ENCODE results near the gene TESPA1. TPM values are rescaled to one million over a fixed set of nuclear protein-coding genes. Genes with fewer than 3 reads are reported as not detected.

Gene TESPA1
- total and polyA plus RNA-seq, 2 of the 4 experiments (the other 2 are of a cell fraction), result not detected

GRCh38 chr12:54961190-54961589 lies 23.4 kb downstream of the TESPA1 start:
- Histone ChIP-seq H4K5ac (ENCODE audit: low read depth, low read length) (no peak overlapping the region), H4K91ac (ENCODE audit: insufficient read depth, low read depth, low read length) (no peak overlapping the region), H3K36me3 (ENCODE audit: control insufficient read depth, insufficient read depth, low read length) (no peaks in the 10 kb centered on the region), H2BK20ac (ENCODE audit: low read depth, low read length) (no peak overlapping the region), H3K23ac (ENCODE audit: low read depth, low read length) (no peak overlapping the region), H3K4me2 (ENCODE audit: low read depth, low read length) (no peak overlapping the region), H4K20me1 (ENCODE audit: insufficient read depth, low read length) (no peaks in the 10 kb centered on the region), H3K9ac (ENCODE audit: low read depth, low read length) (no peak overlapping the region), H3K27ac (ENCODE audit: insufficient read depth, low read length) (no peak overlapping the region), H3K4ac (ENCODE audit: low read depth, low read length) (no peak overlapping the region), H2BK120ac (ENCODE audit: low read depth, low read length) (no peak overlapping the region), H2BK15ac (ENCODE audit: low read depth, low read length) (no peak overlapping the region), H3K9me3 (ENCODE audit: control insufficient read depth, insufficient read depth, low read length) (no peaks in the 10 kb centered on the region), H2BK5ac (ENCODE audit: low read depth, low read length, poor library complexity, severe bottlenecking) (no peak overlapping the region), H2AK9ac (replicated peaks; ENCODE audit: low read depth, low read length, poor library complexity) (no peak overlapping the region), H3K56ac (ENCODE audit: extremely low read depth, insufficient read depth, low read length) (no peak overlapping the region), H2AK5ac (ENCODE audit: low read depth, low read length) (no peak overlapping the region), H3K14ac (replicated peaks; ENCODE audit: low read depth, low read length) (no peak overlapping the region), H3K9me1 (ENCODE audit: insufficient read depth, low read length) (no peaks in the 10 kb centered on the region), H2AFZ (replicated peaks; ENCODE audit: low read length, poor library complexity) (no peak overlapping the region), H3K27me3 (ENCODE audit: control insufficient read depth, insufficient read depth, low read length) (peaks cover 9% of the 10 kb centered on the region), H3K4me3 (ENCODE audit: insufficient read depth, low read depth, low read length) (no peak overlapping the region), H3K18ac (ENCODE audit: low read depth, low read length) (no peak overlapping the region), H3K79me1 (ENCODE audit: low read depth in 1 of 2, low read length in 2 of 2) (no peaks in the 10 kb centered on the region), H3K4me1 (ENCODE audit: control insufficient read depth, insufficient read depth, low read length) (no peaks in the 10 kb centered on the region), H4K8ac (ENCODE audit: low read depth in 2 of 2, low read length in 2 of 2) (no peak overlapping the region)
- no CpG with 5 or more reads among the region's 4 CpGs for WGBS, 2 experiments (ENCODE audit: extremely low coverage in 2 of 2, insufficient read length in 1 of 2)
- POLR2A ChIA-PET (ENCODE audit: unreplicated experiment), result no interaction called here
- no peak for DNase-seq
- BruUV-seq (replicated peaks), result no TSS peak
- in situ Hi-C loops (cut with MboI; ENCODE audit: low sequenced_read_pairs), result loop anchor here (5.0 kb wide), 1 partner anchor 214 kb away; no protein-coding TSS in a partner anchor
- CTCF ChIA-PET, result interaction anchor here (0.8 kb wide), 1 partner anchor 212 kb away, joined by 3 read pairs; no protein-coding TSS in a partner anchor
- dilution Hi-C loops (cut with HindIII; ENCODE audit: low sequenced_read_pairs, unreplicated experiment), result no loop called here
- ATAC-seq (ENCODE audit: low read depth), result no peak
- TF ChIP-seq CHD1 (IDR thresholded peaks at IDR 0.05; ENCODE audit: low read depth, low read length), result no peak
- TF ChIP-seq RCOR1 (IDR thresholded peaks at IDR 0.05; ENCODE audit: insufficient replicate concordance, low read length), result no peak
- no peak for TF ChIP-seq RAD21 (IDR thresholded peaks at IDR 0.05; ENCODE audit: low read length)
- no peak for TF ChIP-seq SMC3 (IDR thresholded peaks at IDR 0.05; ENCODE audit: low read depth, low read length)
- no peak for TF ChIP-seq FOS (IDR thresholded peaks at IDR 0.05; ENCODE audit: low read depth, low read length)
- no peak for TF ChIP-seq RFX5 (IDR thresholded peaks at IDR 0.05; ENCODE audit: low read depth, low read length)
- no peak for TF ChIP-seq BHLHE40 (IDR thresholded peaks at IDR 0.05; ENCODE audit: low read depth, low read length)
- no peak for TF ChIP-seq MAZ (IDR thresholded peaks at IDR 0.05; ENCODE audit: borderline replicate concordance, low read depth, low read length)
- TF ChIP-seq CTCF (conservative IDR thresholded peaks at IDR 0.05; ENCODE audit: low read depth, low read length), result no peak
- TF ChIP-seq ELK1 (IDR thresholded peaks at IDR 0.05; ENCODE audit: borderline replicate concordance, low read depth, low read length), result no peak
- no peak for TF ChIP-seq NFE2L2 (IDR thresholded peaks at IDR 0.05; ENCODE audit: low read depth, low read length)
- TF ChIP-seq MXI1 (IDR thresholded peaks at IDR 0.05; ENCODE audit: borderline replicate concordance, low read depth, low read length), result no peak
- intact Hi-C loops (cut with micrococcal nuclease), result no loop called here

All from IMR-90 (cell line).